GM06990 (cell line): ENCODE data around the gene GARIN5B.

Experiments
- DNase-seq: peaks from one replicate; pipeline ENCODE4 v3.0.0-alpha.2; 2011; ENCODE audit not compliant: insufficient read length; ENCODE audit errors: extremely low read depth
- H3K27me3 ChIP-seq: replicated peaks from 2 replicates; pipeline ENCODE4 v1.6.0; 2011; ENCODE audit warnings: low read length; ENCODE audit not compliant: control insufficient read depth, insufficient read depth
- H3K36me3 ChIP-seq: 2 replicates; pipeline ENCODE4 v1.5.1; 2011; ENCODE audit warnings: low read length; ENCODE audit not compliant: control insufficient read depth, insufficient read depth
- H3K4me3 ChIP-seq: replicated peaks from 2 replicates; pipeline ENCODE4 v1.5.1; 2011; ENCODE audit warnings: low read depth, mild to moderate bottlenecking, control low read depth, low read length
- TF ChIP-seq, protein P1 (sequence below): IDR thresholded peaks from 2 replicates; pipeline ENCODE4 v1.5.1; 2011; ENCODE audit warnings: low read length, control low read depth, mild to moderate bottlenecking, inconsistent platforms; ENCODE audit not compliant: insufficient read depth, poor library complexity, severe bottlenecking

The GARIN5B gene

DNA sequence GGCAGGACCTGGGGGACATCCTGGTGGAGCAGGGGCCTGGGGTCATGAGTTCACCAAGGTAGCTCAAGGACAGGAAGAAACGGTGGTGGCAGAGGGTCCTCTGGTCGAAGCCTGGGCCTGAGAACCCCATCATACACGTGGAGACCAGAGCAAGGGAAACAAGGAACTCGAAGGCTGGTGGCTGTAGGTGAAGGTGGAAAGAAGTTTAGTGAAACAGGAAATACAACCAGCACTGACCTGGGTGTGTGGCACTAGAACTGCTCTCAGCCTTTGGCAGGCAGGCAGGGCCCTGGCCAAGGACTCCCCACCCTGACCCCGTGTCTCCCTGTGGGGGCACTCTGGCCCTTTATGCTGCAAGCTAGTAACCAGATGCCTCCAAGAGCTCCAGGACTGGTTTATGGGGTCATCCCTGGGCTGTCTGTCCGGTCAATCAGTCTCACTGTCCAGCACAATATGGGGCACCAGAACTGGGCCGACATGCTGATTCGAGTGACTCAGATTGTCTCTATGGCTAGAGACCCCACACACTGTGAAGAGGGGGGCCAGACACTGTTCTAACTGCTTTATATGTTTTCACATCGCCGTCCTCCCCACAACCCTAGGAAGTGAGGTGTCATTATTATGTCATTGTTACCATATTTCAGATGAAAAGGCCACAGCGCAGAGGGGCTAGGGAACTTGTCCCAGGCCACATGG lies 12.3 kb downstream of the GARIN5B start:
- peaks cover 2% of the 10 kb centered on the region for H3K27me3 ChIP-seq
- no peak overlapping the region for H3K4me3 ChIP-seq
- TF ChIP-seq, protein P1, sequence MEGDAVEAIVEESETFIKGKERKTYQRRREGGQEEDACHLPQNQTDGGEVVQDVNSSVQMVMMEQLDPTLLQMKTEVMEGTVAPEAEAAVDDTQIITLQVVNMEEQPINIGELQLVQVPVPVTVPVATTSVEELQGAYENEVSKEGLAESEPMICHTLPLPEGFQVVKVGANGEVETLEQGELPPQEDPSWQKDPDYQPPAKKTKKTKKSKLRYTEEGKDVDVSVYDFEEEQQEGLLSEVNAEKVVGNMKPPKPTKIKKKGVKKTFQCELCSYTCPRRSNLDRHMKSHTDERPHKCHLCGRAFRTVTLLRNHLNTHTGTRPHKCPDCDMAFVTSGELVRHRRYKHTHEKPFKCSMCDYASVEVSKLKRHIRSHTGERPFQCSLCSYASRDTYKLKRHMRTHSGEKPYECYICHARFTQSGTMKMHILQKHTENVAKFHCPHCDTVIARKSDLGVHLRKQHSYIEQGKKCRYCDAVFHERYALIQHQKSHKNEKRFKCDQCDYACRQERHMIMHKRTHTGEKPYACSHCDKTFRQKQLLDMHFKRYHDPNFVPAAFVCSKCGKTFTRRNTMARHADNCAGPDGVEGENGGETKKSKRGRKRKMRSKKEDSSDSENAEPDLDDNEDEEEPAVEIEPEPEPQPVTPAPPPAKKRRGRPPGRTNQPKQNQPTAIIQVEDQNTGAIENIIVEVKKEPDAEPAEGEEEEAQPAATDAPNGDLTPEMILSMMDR = no peak
- DNase-seq = no peak
- H3K36me3 ChIP-seq = peaks cover 2% of the 10 kb centered on the region; the same call in 1 of the 2 replicates

DNA sequence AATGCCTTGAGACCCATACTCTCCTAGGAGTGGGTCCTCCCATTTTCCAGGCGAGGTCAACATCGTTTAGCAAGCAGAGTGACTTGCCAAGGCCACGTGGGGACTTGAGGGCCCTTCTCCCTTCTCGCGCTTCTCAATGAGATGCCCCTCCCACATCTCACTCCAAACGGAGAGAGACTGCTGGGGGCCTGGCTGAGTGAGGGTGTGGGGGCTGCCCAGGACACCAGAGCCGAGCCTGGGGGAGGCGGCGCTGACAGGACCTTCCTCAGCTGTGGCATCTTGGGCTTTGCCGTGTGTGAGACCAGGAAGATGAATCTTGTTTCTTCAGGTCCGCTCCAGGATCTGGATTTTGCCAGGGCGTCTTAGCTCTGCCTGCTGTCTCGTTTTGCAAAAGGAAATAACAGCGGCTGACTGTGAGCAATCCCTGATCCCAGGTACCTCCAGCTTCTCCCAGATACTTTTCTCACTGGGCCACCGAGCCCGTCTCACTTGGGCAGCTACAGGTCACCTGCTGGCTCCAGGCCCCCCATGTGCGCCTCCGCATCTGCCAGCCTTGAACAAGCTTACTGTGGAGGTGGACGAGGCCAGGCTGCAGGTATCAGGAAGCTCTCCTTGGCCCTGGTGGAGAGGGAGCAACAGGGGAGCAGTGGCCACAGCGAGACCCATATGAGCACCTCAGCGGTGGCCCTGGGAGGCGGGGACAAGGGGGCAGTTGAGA lies 14.6 kb downstream of the GARIN5B start:
- H3K4me3 ChIP-seq = no peak overlapping the region
- peaks cover 2% of the 10 kb centered on the region for H3K27me3 ChIP-seq
- peaks cover 2% of the 10 kb centered on the region for H3K36me3 ChIP-seq
- DNase-seq = no peak
- TF ChIP-seq, protein P1 = no peak

DNA sequence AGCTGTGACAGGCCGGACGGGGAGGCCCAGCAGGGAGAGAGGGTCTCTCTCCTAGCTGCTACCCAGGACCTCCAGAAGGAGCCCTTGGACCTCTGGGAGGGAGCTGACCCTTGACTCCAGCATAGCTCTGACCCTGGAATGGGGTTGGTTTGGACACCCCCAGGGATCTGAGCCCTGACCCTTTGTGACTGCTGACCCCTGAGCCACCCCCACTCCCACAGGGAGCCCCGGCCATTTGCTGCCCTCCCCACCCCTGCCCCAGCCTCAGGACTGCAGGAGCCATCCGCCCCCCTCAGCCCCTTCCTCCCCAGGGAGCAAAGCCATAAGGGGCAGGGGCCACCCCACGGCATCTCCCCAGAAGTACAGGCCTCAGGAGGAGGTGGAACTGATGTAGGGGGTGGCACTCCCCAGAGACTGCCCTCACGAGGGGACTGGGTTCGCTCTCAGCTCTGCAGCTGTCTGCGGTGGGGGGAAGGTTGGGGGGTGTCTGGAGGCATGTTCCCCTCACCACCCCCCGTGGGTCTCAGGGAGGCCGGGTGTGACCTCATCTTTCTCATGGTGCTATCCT lies 15.5 kb downstream of the GARIN5B start:
- no peaks in the 10 kb centered on the region; the same call in 1 of the 2 replicates for H3K27me3 ChIP-seq
- H3K4me3 ChIP-seq = no peak overlapping the region
- H3K36me3 ChIP-seq = peaks cover 2% of the 10 kb centered on the region
- TF ChIP-seq, protein P1 = no peak
- no peak for DNase-seq

DNA sequence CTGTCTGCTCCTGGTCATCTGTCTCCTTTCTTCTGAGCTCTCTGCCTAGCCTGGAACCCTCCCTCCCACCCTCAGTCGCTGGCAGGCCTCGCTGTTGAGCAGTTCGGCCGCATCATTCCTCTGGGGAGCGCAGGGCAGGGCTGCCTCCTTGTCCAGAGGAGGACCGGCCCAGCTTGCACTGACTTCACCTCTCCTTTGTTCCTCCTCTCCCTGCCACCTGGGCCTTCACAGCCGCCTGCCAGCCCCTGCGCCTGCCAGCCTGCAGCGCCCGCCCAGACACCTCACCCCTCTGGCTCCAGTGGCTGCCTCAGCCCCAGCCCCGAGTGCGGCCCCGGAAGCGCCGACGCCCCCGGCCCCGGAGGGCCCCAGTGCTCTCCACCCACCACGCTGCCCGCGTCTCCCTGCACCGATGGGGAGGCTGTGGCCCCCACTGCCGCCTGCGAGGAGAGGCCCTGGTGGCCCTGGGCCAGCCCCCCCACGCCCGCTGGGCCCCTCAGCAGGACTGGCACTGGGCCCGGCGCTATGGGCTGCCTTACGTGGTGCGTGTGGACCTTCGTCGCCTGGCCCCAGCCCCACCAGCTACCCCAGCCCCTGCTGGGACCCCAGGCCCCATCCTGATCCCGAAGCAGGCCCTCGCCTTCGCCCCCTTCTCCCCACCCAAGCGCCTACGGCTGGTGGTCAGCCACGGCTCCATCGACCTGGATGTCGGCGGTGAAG lies 16.2 kb downstream of the GARIN5B start:
- Histone ChIP-seq H3K36me3 (peaks cover 2% of the 10 kb centered on the region), H3K27me3 (no peaks in the 10 kb centered on the region), H3K4me3 (no peak overlapping the region)
- TF ChIP-seq, protein P1 = no peak
- no peak for DNase-seq

DNA sequence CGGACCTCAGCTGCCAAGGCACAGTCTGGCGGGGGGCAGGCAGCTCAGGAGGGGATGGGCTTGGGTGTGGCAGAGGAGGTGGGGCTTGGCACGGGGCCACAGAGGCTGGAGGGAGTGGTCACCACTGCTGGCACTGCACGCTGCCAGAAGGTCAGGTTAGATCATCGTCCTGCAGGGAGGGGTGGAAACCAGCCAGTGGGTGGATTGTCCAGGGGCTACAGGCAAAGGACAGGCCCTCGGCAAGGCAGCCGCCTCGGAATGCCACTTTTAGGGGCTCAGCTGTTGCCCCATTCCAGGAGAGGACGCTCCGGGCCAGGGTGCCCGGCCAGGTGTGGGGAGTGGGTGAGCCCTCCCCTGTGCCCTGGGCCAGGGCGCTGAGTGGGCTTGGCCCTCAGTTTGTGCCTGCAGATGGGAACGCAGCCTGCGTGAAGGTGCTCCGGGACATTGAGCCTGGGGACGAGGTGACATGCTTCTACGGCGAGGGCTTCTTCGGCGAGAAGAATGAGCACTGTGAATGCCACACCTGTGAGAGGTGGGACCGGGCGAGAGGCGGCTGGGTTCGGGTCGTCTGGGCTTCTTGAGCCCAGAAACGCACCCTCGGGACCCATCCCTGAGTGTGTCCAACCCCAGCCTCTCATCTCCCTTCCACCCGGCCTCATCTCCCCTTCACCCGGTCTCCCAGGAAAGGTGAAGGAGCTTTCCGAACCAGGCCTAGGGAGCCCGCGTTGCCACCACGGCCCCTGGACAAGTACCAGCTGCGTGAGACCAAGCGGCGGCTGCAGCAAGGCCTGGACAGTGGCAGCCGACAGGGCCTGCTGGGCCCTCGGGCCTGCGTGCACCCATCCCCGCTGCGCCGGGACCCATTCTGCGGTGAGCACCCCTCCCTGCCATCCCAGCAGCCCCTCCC lies 17.0 kb downstream of the GARIN5B start:
- DNase-seq = no peak
- TF ChIP-seq, protein P1 = no peak
- H3K4me3 ChIP-seq = no peak overlapping the region
- H3K27me3 ChIP-seq = no peaks in the 10 kb centered on the region
- peaks cover 2% of the 10 kb centered on the region for H3K36me3 ChIP-seq
